Activated CD8-positive, alpha-beta memory T cell treated with anti-CD3 and anti-CD28 coated beads, Interleukin-2, amount 10 ng/mL, durations not matched to agents 7 days and 5 days (primary cell): ENCODE results near the gene COL6A1. TPM values are rescaled to one million over a fixed set of nuclear protein-coding genes. Genes with fewer than 3 reads are reported as not detected.

Source experiments
- ATAC-seq: fragments of 150-1000 bp; cut with Tn5 transposase; one replicate; pipeline ENCODE4 v1.10.0; 2021; ENCODE audit warnings: moderate library complexity
- CTCF ChIA-PET: fragments of 350-600 bp; sonication (Branson Sonifier 250); formaldehyde crosslinking; loops from one replicate; lab custom pipeline; 2021; ENCODE audit warnings: antibody characterized with exemption; lab: Charles Lee
- DNase-seq: peaks from one replicate; pipeline ENCODE4 v3.0.0-alpha.2; 2020
- H3K27ac Mint-ChIP-seq: one replicate; pipeline ENCODE4 v1.8.0; 2021; ENCODE audit warnings: mild to moderate bottlenecking, mixed read lengths
- H3K27me3 Mint-ChIP-seq: one replicate; pipeline ENCODE4 v1.8.0; 2021; ENCODE audit warnings: mixed read lengths
- H3K36me3 Mint-ChIP-seq: one replicate; pipeline ENCODE4 v1.8.0; 2021; ENCODE audit warnings: mild to moderate bottlenecking, mixed read lengths
- H3K4me1 Mint-ChIP-seq: one replicate; pipeline ENCODE4 v1.8.0; 2021; ENCODE audit warnings: mixed read lengths
- H3K4me3 Mint-ChIP-seq: one replicate; pipeline ENCODE4 v1.8.0; 2021; ENCODE audit warnings: mild to moderate bottlenecking, moderate library complexity, mixed read lengths
- H3K9me3 Mint-ChIP-seq: one replicate; pipeline ENCODE4 v1.8.0; 2022; ENCODE audit warnings: low read depth, mixed read lengths
- total RNA-seq, 2 experiments: library from RNA; stranded (reverse); gene quantifications; one replicate each; pipeline ENCODE4 v1.2.3, GENCODE V29; 2021

COL6A1 gene
- total RNA-seq, 2 experiments from 2014 or later: 0.12 to 5.4 TPM

DNA sequence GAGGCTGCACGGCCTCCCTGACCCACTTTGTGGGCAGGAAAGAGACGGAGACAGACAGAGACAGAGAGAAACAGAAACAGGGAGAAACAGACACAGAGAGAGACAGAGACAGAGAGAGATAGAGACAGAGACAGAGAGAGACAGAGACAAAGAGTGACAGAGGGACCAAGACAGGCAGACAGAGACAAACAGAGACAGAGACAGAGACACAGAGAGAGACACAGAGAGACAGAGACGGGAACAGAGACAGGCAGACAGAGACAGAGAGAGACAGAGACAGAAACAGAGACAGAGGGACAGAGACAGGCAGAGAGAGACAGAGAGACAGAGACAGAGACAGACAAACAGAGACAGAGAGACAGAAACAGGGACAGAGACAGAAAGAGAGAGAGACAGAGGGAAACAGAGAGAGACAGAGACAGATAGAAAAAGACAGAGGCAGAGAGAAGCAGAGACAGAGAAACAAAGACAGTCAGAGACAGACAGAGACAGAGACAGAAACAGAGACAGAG lies 3.1 kb downstream of the COL6A1 start:
- Mint-ChIP-seq H3K27me3 (peaks cover 7% of the 10 kb centered on the region), H3K4me1 (peaks cover 1% of the 10 kb centered on the region), H3K9me3 (no peaks in the 10 kb centered on the region), H3K36me3 (no peaks in the 10 kb centered on the region), H3K4me3 (no peak overlapping the region), H3K27ac (no peak overlapping the region)
- no peak for ATAC-seq
- no peak for DNase-seq
- CTCF ChIA-PET: no interaction called here

DNA sequence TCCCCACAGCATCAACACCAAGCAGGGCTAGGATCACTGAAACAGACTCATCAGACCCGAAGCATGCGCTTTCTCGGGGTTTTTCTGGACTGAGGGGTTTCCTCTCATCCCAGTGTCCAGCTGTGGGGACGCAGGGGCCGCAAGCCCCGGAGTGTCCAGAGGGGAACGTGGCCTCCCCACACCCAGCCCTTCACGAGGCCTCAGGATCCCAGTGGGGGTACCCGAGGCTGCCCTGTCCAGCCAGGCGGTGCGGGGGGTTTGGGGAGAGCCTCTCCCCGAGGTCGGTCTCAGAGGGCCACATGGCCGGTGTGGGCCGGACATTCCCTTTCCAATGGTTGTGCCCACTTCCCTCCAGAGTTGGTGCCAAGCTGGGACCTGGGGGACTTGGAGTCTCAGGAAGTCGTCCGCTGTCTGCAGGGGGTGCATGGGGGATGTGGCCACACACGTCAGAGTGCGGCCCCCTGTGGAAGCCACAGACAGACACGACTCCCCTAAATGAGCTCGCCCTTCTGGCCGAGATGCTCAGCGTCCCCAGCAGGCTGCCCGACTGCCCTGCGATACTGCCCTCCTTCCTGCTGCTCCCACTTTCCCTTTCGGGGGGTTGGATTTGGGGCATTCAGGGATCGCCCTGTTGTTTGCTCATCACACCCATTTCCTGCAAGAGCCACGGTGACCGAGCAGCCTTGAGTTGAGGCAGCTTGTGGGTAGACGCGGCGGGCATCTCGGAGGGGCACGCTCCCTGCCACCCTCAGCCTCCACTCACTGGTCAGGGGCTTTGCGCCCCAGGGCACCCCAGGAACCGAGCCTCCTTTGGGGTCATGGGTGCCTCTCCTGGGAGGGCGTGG lies 4.1 kb downstream of the COL6A1 start:
- no peak for ATAC-seq
- CTCF ChIA-PET: no interaction called here
- Mint-ChIP-seq H3K36me3 (no peaks in the 10 kb centered on the region), H3K4me1 (peaks cover 1% of the 10 kb centered on the region), H3K27ac (no peak overlapping the region), H3K9me3 (no peaks in the 10 kb centered on the region), H3K4me3 (no peak overlapping the region), H3K27me3 (peaks cover 6% of the 10 kb centered on the region)
- DNase-seq: no peak

- DNase-seq: no peak
- H3K27me3 Mint-ChIP-seq: peaks cover 6% of the 10 kb centered on the region
- no peak overlapping the region for H3K27ac Mint-ChIP-seq
- no peak overlapping the region for H3K4me3 Mint-ChIP-seq
- no peak for ATAC-seq
- H3K36me3 Mint-ChIP-seq: no peaks in the 10 kb centered on the region
- CTCF ChIA-PET: no interaction called here
- peaks cover 1% of the 10 kb centered on the region for H3K4me1 Mint-ChIP-seq
- H3K9me3 Mint-ChIP-seq: no peaks in the 10 kb centered on the region
Observed at GRCh38 chr21:45986316-45987051, 4.9 kb downstream of the COL6A1 start.

- H3K27ac Mint-ChIP-seq: no peak overlapping the region
- ATAC-seq: no peak
- H3K4me3 Mint-ChIP-seq: no peak overlapping the region
- CTCF ChIA-PET: no interaction called here
- no peaks in the 10 kb centered on the region for H3K36me3 Mint-ChIP-seq
- H3K4me1 Mint-ChIP-seq: peaks cover 1% of the 10 kb centered on the region
- H3K9me3 Mint-ChIP-seq: no peaks in the 10 kb centered on the region
- peaks cover 6% of the 10 kb centered on the region for H3K27me3 Mint-ChIP-seq
- DNase-seq: no peak
Observed at GRCh38 chr21:45987121-45987711, 5.6 kb downstream of the COL6A1 start.

- no peaks in the 10 kb centered on the region for H3K4me1 Mint-ChIP-seq
- H3K9me3 Mint-ChIP-seq: no peaks in the 10 kb centered on the region
- H3K4me3 Mint-ChIP-seq: no peak overlapping the region
- DNase-seq: no peak
- H3K27ac Mint-ChIP-seq: no peak overlapping the region
- CTCF ChIA-PET: no interaction called here
- H3K27me3 Mint-ChIP-seq: peaks cover 4% of the 10 kb centered on the region
- ATAC-seq: no peak
- H3K36me3 Mint-ChIP-seq: no peaks in the 10 kb centered on the region
Observed at GRCh38 chr21:45988366-45989347, 7.1 kb downstream of the COL6A1 start.

GRCh38 chr21:45989355-45990048 lies 7.9 kb downstream of the COL6A1 start:
- no peak overlapping the region for H3K4me3 Mint-ChIP-seq

DNA sequence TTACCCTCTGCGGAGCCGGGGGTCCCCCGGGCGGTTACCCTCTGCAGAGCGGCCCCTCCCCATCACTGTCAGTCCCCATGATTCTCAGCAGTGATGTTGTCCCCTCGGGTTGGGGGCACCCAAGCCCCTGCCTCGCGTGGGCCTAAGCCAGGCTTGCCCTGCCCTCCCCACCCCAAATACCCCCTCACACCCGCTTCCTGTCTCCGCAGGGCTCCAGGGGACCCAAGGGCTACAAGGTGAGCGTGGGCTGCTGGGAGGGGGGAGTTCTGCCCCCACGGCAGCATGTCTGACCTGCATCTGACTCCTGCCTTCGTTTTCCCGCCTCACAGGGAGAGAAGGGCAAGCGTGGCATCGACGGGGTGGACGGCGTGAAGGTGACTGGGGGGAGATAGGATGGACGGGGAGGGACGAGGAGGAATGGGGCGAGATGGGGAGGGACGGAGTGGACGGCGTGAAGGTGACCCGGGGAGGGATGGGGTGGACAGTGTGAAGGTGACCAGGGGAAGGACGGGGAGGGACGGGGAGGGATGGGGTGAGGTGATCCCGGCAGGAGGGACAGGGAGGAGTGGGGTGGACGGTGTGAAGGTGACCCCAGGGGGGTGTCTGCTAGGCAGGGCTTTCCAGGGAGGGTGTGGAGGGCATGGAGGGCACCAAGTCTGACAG lies 8.6 kb downstream of the COL6A1 start:
- H3K27me3 Mint-ChIP-seq: no peaks in the 10 kb centered on the region
- H3K36me3 Mint-ChIP-seq: no peaks in the 10 kb centered on the region
- ATAC-seq (no peak), DNase-seq (no peak)
- CTCF ChIA-PET: no interaction called here
- H3K4me3 Mint-ChIP-seq: no peak overlapping the region
- no peaks in the 10 kb centered on the region for H3K4me1 Mint-ChIP-seq
- H3K27ac Mint-ChIP-seq: no peak overlapping the region
- no peaks in the 10 kb centered on the region for H3K9me3 Mint-ChIP-seq

More at GRCh38 chr21:45989355-45990048, 7.9 kb downstream of the COL6A1 start:
- no peaks in the 10 kb centered on the region for H3K4me1 Mint-ChIP-seq
- no peaks in the 10 kb centered on the region for H3K36me3 Mint-ChIP-seq
- ATAC-seq (no peak), DNase-seq (no peak)
- no peak overlapping the region for H3K27ac Mint-ChIP-seq
- CTCF ChIA-PET: no interaction called here
- no peaks in the 10 kb centered on the region for H3K9me3 Mint-ChIP-seq
- peaks cover 3% of the 10 kb centered on the region for H3K27me3 Mint-ChIP-seq

DNA sequence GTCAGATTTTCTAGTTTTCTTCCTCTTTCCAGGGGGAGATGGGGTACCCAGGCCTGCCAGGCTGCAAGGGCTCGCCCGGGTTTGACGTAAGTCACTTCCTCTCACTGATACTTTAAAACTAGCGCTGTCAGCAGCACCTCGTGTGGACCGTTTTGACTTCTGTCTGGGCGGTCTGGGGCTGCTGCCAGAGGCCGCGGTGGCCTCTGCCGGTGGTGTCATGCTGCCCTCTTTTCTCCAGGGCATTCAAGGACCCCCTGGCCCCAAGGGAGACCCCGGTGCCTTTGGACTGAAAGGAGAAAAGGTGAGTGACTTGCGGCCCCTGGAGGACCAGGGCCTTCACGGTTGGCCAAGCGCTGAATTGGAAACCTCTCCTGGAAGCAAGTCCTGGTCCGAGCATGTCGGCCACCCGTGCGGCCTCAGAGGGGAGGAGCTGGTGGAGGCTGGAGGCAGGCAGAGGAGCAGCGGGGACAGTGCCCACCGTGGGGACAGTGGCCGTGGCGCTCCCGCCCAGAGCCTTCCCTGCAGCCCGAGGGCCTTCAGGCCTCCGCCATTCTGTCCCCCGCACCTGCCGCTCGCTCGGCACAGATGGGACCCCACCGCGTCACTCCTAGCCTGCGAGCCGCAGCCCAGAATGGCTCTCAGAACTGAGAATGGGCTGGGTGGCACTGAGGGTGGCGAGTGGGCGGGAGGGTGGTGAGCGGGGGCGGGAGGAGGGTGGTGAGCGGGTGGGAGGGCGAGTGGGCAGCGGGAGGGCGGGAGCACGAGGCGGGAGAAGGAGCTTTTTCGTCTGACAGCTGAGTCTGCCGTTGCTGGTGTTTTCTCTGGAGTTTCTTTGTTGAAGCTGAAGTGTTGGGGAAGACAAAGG lies 9.4 kb downstream of the COL6A1 start:
- DNase-seq (no peak), ATAC-seq (no peak)
- CTCF ChIA-PET: no interaction called here
- Mint-ChIP-seq H3K27ac (no peak overlapping the region), H3K4me1 (no peaks in the 10 kb centered on the region), H3K27me3 (no peaks in the 10 kb centered on the region), H3K9me3 (no peaks in the 10 kb centered on the region), H3K4me3 (no peak overlapping the region), H3K36me3 (no peaks in the 10 kb centered on the region)

GRCh38 chr21:45991606-45992300 lies 10.2 kb downstream of the COL6A1 start:
- DNase-seq (no peak), ATAC-seq (no peak)
- Mint-ChIP-seq H3K4me1 (no peaks in the 10 kb centered on the region), H3K36me3 (no peaks in the 10 kb centered on the region), H3K9me3 (no peaks in the 10 kb centered on the region), H3K27ac (no peak overlapping the region), H3K4me3 (no peak overlapping the region), H3K27me3 (no peaks in the 10 kb centered on the region)
- CTCF ChIA-PET: no interaction called here

DNA sequence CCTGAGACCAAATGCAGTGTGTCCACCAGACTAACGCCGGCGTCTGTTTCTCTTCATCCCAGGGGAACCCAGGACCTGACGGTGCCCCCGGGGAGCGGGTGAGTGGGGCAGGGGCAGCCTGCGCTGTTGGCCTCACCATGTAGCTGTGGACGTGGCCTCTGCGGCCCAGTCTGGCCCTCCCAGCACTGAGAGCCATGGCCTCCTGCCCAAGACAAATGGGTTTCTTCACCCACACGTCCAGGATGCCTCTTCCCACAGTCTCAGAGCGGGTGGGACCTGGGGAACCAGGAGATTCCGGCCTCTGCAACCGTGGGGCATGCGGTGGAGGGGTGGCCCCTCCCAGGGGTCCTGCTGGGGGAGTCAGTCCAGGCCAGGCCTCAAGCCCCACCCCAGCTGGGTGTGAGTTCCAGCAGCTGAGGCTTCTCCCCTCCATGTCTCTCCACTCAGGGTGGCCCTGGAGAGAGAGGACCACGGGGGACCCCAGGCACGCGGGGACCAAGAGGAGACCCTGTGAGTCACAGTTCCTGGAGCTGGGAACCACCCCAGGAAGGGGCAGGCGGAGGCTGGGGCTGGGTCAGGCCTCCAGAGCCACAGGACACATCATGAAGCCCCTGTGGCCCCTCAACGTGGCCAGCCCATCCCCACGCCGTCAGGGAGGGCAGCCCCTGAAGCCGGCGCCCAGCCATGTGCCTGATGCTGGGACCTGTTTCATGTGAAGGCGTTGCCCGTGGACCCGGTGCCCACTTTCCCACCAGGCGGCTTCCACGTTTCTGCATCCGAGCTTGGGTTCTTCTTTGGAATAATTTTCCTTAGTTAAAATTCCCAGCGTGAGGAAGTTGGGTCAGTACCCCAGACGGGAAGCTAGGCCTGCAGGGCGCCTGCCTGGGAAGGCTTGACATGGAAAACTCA lies 11.0 kb downstream of the COL6A1 start:
- Mint-ChIP-seq H3K36me3 (no peaks in the 10 kb centered on the region), H3K4me3 (no peak overlapping the region), H3K9me3 (no peaks in the 10 kb centered on the region), H3K4me1 (no peaks in the 10 kb centered on the region), H3K27ac (no peak overlapping the region), H3K27me3 (no peaks in the 10 kb centered on the region)
- no peak for DNase-seq
- CTCF ChIA-PET: no interaction called here
- no peak for ATAC-seq
